Cardiac muscle cell (in vitro differentiated cells and primary cell): ENCODE data around the gene TMEM266. TPM values are rescaled to one million over a fixed set of nuclear protein-coding genes. Genes with fewer than 3 reads are reported as not detected.

Experiments used
- DNase-seq, 2 donors: peaks; one replicate each; pipeline versions ENCODE4 v3.0.0 to v3.0.0-alpha.2; 2010 to 2017; ENCODE audit warnings: low read depth in 1 of 2, low spot score in 1 of 2
- H3K27ac ChIP-seq: fragments of 200-600 bp; sonication (generic); 2 replicates; pipeline ENCODE4 v1.5.1; 2016
- H3K27me3 ChIP-seq: fragments of 200-600 bp; sonication (generic); 2 replicates; pipeline ENCODE4 v1.6.0; 2016; ENCODE audit warnings: control low read depth
- H3K36me3 ChIP-seq: fragments of 200-600 bp; sonication (generic); 2 replicates; pipeline ENCODE4 v1.5.1; 2016; ENCODE audit warnings: control low read depth
- H3K4me1 ChIP-seq: fragments of 200-600 bp; sonication (generic); 2 replicates; pipeline ENCODE4 v1.8.1; 2017; ENCODE audit warnings: low read depth, mild to moderate bottlenecking, mixed run types
- H3K4me3 ChIP-seq: fragments of 200-600 bp; sonication (generic); 2 replicates; pipeline ENCODE4 v1.5.1; 2016; ENCODE audit warnings: mild to moderate bottlenecking
- H3K9me3 ChIP-seq: fragments of 200-600 bp; sonication (generic); 2 replicates; pipeline ENCODE4 v1.5.1; 2017; ENCODE audit warnings: low read depth, mild to moderate bottlenecking, control low read depth
- polyA plus RNA-seq: library from polyadenylated mRNA; unstranded; fragments of >200 nt; fragmentation: Nextera tagmentation; extraction: Ambion mirVana; gene quantifications from 2 replicates; pipeline ENCODE4 v1.2.1, GENCODE V29; 2016
- total RNA-seq: library from RNA; depleted of rRNA; stranded (reverse); fragments of >200 nt; gene quantifications from 2 replicates; pipeline ENCODE4 v1.2.3, GENCODE V29; 2016
- TF ChIP-seq, protein P1 (sequence below): IDR thresholded peaks from 2 replicates; pipeline ENCODE4 v1.5.1; 2012; ENCODE audit warnings: low read depth, mild to moderate bottlenecking, low read length

TMEM266 gene
- total and polyA plus RNA-seq, 2 experiments from 2014 or later, result 0.12 to 1.5 TPM

DNA sequence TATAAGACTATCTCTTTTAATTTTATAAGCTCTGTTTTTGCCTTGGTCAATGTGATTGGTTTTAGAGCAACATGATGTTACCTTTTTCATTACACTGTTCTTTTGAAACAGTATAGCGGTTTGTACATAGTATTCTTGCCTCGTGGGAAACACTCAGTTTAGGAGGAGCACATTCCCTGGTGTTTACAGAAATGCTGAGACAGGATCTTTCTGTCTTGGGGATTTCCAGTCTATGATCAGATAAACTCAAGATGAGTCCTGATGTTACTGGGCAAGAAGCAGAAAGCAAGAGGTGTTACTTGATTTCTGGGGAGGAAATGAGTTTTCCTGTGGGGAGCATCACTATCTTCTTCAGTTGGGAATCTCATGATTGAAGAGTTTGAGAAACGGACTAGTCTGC is 2.5 kb downstream of the TMEM266 start:
- TF ChIP-seq, protein P1, sequence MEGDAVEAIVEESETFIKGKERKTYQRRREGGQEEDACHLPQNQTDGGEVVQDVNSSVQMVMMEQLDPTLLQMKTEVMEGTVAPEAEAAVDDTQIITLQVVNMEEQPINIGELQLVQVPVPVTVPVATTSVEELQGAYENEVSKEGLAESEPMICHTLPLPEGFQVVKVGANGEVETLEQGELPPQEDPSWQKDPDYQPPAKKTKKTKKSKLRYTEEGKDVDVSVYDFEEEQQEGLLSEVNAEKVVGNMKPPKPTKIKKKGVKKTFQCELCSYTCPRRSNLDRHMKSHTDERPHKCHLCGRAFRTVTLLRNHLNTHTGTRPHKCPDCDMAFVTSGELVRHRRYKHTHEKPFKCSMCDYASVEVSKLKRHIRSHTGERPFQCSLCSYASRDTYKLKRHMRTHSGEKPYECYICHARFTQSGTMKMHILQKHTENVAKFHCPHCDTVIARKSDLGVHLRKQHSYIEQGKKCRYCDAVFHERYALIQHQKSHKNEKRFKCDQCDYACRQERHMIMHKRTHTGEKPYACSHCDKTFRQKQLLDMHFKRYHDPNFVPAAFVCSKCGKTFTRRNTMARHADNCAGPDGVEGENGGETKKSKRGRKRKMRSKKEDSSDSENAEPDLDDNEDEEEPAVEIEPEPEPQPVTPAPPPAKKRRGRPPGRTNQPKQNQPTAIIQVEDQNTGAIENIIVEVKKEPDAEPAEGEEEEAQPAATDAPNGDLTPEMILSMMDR, result no peak
- Histone ChIP-seq H3K4me1 (peaks cover 13% of the 10 kb centered on the region), H3K4me3 (no peak overlapping the region), H3K27ac (no peak overlapping the region), H3K27me3 (peaks cover 76% of the 10 kb centered on the region), H3K36me3 (no peaks in the 10 kb centered on the region), H3K9me3 (no peaks in the 10 kb centered on the region)
- DNase-seq, result no peak

DNA sequence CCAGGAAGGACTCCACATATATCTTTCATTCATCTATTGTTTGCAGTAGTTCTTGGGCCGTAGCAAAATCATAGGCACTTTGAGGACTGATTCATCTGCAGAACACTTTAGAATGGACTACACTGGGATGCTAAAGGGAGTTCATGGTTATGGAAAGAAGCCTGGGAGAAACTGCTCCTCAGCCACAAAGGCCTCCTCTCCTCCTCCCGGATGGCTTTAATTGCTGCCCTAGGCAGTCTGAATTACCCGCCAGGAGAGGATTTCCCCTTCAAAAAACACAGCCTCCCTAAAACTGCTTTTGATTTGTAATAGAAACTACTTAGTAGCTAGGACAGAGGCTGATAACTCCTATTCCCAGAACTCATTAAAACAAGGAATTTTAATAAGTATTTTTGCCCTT is 4.6 kb downstream of the TMEM266 start:
- Histone ChIP-seq H3K27me3 (peaks cover 80% of the 10 kb centered on the region), H3K9me3 (no peaks in the 10 kb centered on the region), H3K4me3 (no peak overlapping the region), H3K36me3 (no peaks in the 10 kb centered on the region), H3K27ac (no peak overlapping the region), H3K4me1 (peaks cover 13% of the 10 kb centered on the region)
- DNase-seq, result no peak
- TF ChIP-seq, protein P1, result no peak

GRCh38 chr15:76065245-76065644 is 5.5 kb downstream of the TMEM266 start:
- Histone ChIP-seq H3K9me3 (no peaks in the 10 kb centered on the region), H3K4me3 (no peak overlapping the region), H3K36me3 (no peaks in the 10 kb centered on the region), H3K4me1 (peaks cover 11% of the 10 kb centered on the region), H3K27me3 (peaks cover 83% of the 10 kb centered on the region), H3K27ac (no peak overlapping the region)
- DNase-seq, result peak in 1 of 2 donors; percentile 30
- TF ChIP-seq, protein P1, result no peak

GRCh38 chr15:76065793-76066192 is 6.0 kb downstream of the TMEM266 start:
- no peak overlapping the region for H3K27ac ChIP-seq
- peaks cover 9% of the 10 kb centered on the region for H3K4me1 ChIP-seq
- TF ChIP-seq, protein P1, result no peak
- no peaks in the 10 kb centered on the region for H3K36me3 ChIP-seq
- H3K9me3 ChIP-seq, result no peaks in the 10 kb centered on the region
- H3K27me3 ChIP-seq, result peaks cover 83% of the 10 kb centered on the region
- no peak overlapping the region for H3K4me3 ChIP-seq
- DNase-seq, result no peak

- Histone ChIP-seq H3K36me3 (no peaks in the 10 kb centered on the region), H3K4me3 (no peak overlapping the region), H3K27ac (no peak overlapping the region), H3K4me1 (peaks cover 2% of the 10 kb centered on the region), H3K27me3 (peaks cover 58% of the 10 kb centered on the region), H3K9me3 (no peaks in the 10 kb centered on the region)
- TF ChIP-seq, protein P1, result no peak
- no peak for DNase-seq
Observed at GRCh38 chr15:76070192-76070591, 10.4 kb downstream of the TMEM266 start.
